NCI-H1694 (cell line): ENCODE measurements around the gene RRP8.

Experiments
- DNase-seq: peaks from one replicate; lab custom pipeline; 2025; lab: John Stamatoyannopoulos, UW

The RRP8 gene

GRCh38 chr11:6599881-6600390 lies 3.5 kb downstream of the RRP8 start:
- no peak for DNase-seq

- no peak for DNase-seq
Observed at GRCh38 chr11:6599449-6599848, 4.0 kb downstream of the RRP8 start.

- DNase-seq, result no peak
Observed at GRCh38 chr11:6598555-6598954, 4.9 kb downstream of the RRP8 start.

GRCh38 chr11:6596239-6596877 lies 7.1 kb downstream of the RRP8 start:
- DNase-seq, result no peak

- no peak for DNase-seq
Observed at GRCh38 chr11:6594142-6594768, 9.2 kb downstream of the RRP8 start.

GRCh38 chr11:6588018-6588417 lies 15.4 kb downstream of the RRP8 start:
- DNase-seq, result no peak

GRCh38 chr11:6587360-6587953 lies 16.0 kb downstream of the RRP8 start:
- no peak for DNase-seq

GRCh38 chr11:6586434-6587359 lies 16.7 kb downstream of the RRP8 start:
- DNase-seq, result no peak

- DNase-seq, result no peak
Observed at GRCh38 chr11:6584528-6584927, 18.9 kb downstream of the RRP8 start.

- DNase-seq, result no peak
Observed at GRCh38 chr11:6583584-6583983, 19.8 kb downstream of the RRP8 start.

- DNase-seq, result no peak
Observed at GRCh38 chr11:6579681-6580080, 23.7 kb downstream of the RRP8 start.

GRCh38 chr11:6578134-6578533 lies 25.3 kb downstream of the RRP8 start:
- no peak for DNase-seq

GRCh38 chr11:6576471-6577373 lies 26.7 kb downstream of the RRP8 start:
- peak; percentile 68 for DNase-seq

GRCh38 chr11:6574816-6575715 lies 28.4 kb downstream of the RRP8 start:
- DNase-seq, result no peak

GRCh38 chr11:6572215-6572614 lies 31.2 kb downstream of the RRP8 start:
- no peak for DNase-seq

- no peak for DNase-seq
Observed at GRCh38 chr11:6571434-6572008, 31.9 kb downstream of the RRP8 start.

GRCh38 chr11:6570691-6571427 lies 32.6 kb downstream of the RRP8 start:
- DNase-seq, result no peak

- no peak for DNase-seq
Observed at GRCh38 chr11:6569706-6570105, 33.7 kb downstream of the RRP8 start.
